Measurements from ENCODE around the gene NOL7. TPM values are rescaled to one million over a fixed set of nuclear protein-coding genes. Genes with fewer than 3 reads are reported as not detected.

The NOL7 gene
- total and polyA plus RNA-seq, 8 donors: 18.1 to 147 (median 62.6) TPM

DNA sequence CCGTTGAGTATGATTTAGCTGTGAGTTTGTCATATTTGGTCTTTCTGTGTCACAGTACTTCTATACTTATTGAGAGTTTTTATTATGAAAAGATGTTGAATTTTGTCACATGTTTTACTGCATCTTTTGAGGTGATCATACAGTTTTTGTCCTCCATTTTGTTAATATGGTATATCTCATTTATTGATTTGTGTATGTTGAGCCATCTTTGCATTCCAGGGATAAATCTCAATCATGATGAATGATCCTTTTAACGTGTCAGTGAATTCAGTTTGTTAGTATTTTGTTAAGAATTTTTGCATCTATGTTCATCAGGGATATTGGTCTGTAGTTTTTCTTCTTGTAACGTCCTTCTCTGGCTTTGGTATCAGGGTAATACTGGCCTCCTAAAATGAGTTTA is 37.2 kb upstream of the NOL7 start:
- no peak overlapping the region for H3K27ac ChIP-seq
- intact Hi-C loops (cut with DNase I; ENCODE audit: low total_unique reads): no loop called here
- H3K4me1 ChIP-seq: peaks cover 8 to 26% (median 17%) of the 10 kb centered on the region in 4 donors
- no peaks in the 10 kb centered on the region for H3K27me3 ChIP-seq
- no peak overlapping the region for H3K4me3 ChIP-seq
- DNase-seq: no peak
- H3K9me3 ChIP-seq: no peaks in the 10 kb centered on the region
- 90 to 96% (median 92%) methylated on average over 3 of the region's 3 CpGs for WGBS, 5 donors
- peaks cover 0 to 19% (median 18%) of the 10 kb centered on the region in 4 donors for H3K36me3 ChIP-seq
- no peak for TF ChIP-seq CTCF (IDR thresholded peaks at IDR 0.05)
- no peak for TF ChIP-seq EP300 (IDR thresholded peaks at IDR 0.05)
- TF ChIP-seq POLR2A (IDR thresholded peaks at IDR 0.05): no peak
- no peak for TF ChIP-seq POLR2AphosphoS5 (IDR thresholded peaks at IDR 0.05)

GRCh38 chr6:13579911-13580310 is 35.2 kb upstream of the NOL7 start:
- TF ChIP-seq EP300 (IDR thresholded peaks at IDR 0.05) (no peak), POLR2A (IDR thresholded peaks at IDR 0.05) (no peak), CTCF (IDR thresholded peaks at IDR 0.05) (no peak), POLR2AphosphoS5 (IDR thresholded peaks at IDR 0.05) (no peak)
- H3K36me3 ChIP-seq: peaks cover 0 to 29% (median 27%) of the 10 kb centered on the region in 4 donors
- H3K4me1 ChIP-seq: peaks cover 0 to 16% (median 7%) of the 10 kb centered on the region in 4 donors
- H3K4me3 ChIP-seq: no peak overlapping the region
- intact Hi-C loops (cut with DNase I; ENCODE audit: low total_unique reads): no loop called here
- no peaks in the 10 kb centered on the region for H3K9me3 ChIP-seq
- no peak for DNase-seq
- H3K27me3 ChIP-seq: no peaks in the 10 kb centered on the region
- no peak overlapping the region for H3K27ac ChIP-seq
- 61 to 77% (median 73%) methylated on average over 1 of the region's 1 CpG for WGBS, 5 donors

DNA sequence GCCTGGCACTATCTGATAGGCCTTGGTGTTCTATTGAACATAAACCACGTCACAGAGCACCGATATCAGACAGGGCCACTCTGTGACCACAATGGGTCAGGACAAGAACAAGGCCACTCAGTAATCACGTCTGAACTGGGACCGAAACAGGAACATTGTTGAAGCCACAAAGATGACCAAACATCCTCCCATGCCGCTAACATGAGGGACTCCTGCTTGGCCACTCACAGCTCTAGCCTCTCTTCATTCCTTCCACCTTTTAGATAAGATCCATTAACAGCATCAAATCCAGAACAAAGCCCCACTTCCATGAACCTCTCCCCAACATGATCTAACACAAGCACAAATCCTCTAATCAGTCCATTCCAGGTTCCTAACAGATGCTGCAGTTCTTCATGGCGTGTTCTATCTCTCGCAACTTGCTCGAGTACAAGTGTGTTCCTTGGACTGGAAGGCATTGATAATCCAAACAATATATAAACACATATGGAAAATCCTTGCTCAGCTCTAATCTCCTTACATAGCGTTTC is 33.4 kb upstream of the NOL7 start:
- no peak overlapping the region for H3K4me3 ChIP-seq
- no peak for DNase-seq
- H3K36me3 ChIP-seq: peaks cover 0 to 39% (median 37%) of the 10 kb centered on the region in 4 donors
- intact Hi-C loops (cut with DNase I; ENCODE audit: low total_unique reads): no loop called here
- no peaks in the 10 kb centered on the region for H3K9me3 ChIP-seq
- 74 to 84% (median 82%) methylated on average over 9 of the region's 9 CpGs for WGBS, 5 donors
- H3K4me1 ChIP-seq: no peaks in the 10 kb centered on the region
- H3K27me3 ChIP-seq: no peaks in the 10 kb centered on the region
- TF ChIP-seq CTCF (IDR thresholded peaks at IDR 0.05) (no peak), POLR2AphosphoS5 (IDR thresholded peaks at IDR 0.05) (no peak), POLR2A (IDR thresholded peaks at IDR 0.05) (no peak), EP300 (IDR thresholded peaks at IDR 0.05) (no peak)
- H3K27ac ChIP-seq: no peak overlapping the region

GRCh38 chr6:13586603-13587542 is 28.3 kb upstream of the NOL7 start:
- Histone ChIP-seq H3K4me3 (no peak overlapping the region), H3K9me3 (no peaks in the 10 kb centered on the region), H3K4me1 (no peaks in the 10 kb centered on the region), H3K36me3 (peaks cover 5 to 65% (median 59%) of the 10 kb centered on the region in 4 donors), H3K27ac (no peak overlapping the region), H3K27me3 (no peaks in the 10 kb centered on the region)
- no peak for TF ChIP-seq CTCF (IDR thresholded peaks at IDR 0.05)
- no peak for TF ChIP-seq POLR2AphosphoS5 (IDR thresholded peaks at IDR 0.05)
- TF ChIP-seq EP300 (IDR thresholded peaks at IDR 0.05): no peak
- no peak for TF ChIP-seq POLR2A (IDR thresholded peaks at IDR 0.05)
- intact Hi-C loops (cut with DNase I; ENCODE audit: low total_unique reads): no loop called here
- 88 to 99% (median 97%) methylated on average over 6 to 7 of the region's 7 CpGs for WGBS, 5 donors
- no peak for DNase-seq

Measured in stomach (tissue), 9 donors.